ENCODE results near the gene NOL12.

Gene NOL12

DNA sequence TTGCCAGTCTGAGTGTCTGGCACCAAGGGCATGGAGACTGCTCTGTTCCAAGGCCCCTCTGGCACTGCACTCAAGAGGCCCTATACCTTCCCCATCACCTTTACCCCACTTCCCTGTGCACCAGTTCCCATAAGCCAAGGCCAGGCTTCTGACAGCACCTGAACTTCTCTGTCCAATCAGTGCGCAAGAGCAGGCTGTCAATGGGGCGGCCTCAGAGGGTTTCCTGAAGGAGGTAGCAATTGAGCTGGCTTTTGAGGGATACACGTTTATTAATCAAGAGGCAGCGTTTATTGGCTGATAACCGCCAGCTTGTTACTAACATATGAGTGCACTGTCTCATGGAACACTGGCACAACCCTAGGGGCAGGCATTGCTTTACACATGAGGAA, 44.6 kb upstream of the NOL12 start:
- H3K27ac ChIP-seq (ENCODE audit: low read depth, low read length, poor library complexity, severe bottlenecking), result peak overlapping the region; percentile 66
- H3K4me1 ChIP-seq (ENCODE audit: insufficient read depth, low read length, severe bottlenecking), result peaks cover 20% of the 10 kb centered on the region
- no peak overlapping the region for H3K4me3 ChIP-seq (ENCODE audit: low read depth, low read length, poor library complexity, severe bottlenecking)
- H3K9me3 ChIP-seq (ENCODE audit: low read length), result no peaks in the 10 kb centered on the region
- H2AFZ ChIP-seq (ENCODE audit: low read length), result no peak overlapping the region
- no peaks in the 10 kb centered on the region for H3K79me2 ChIP-seq (ENCODE audit: insufficient read depth, low read length)
- peak overlapping the region; percentile 87; the same call in 1 of the 2 replicates for H3K4me2 ChIP-seq (ENCODE audit: low read length)
- H3K36me3 ChIP-seq (ENCODE audit: insufficient read depth, low read length), result peaks cover 34% of the 10 kb centered on the region; the same call in 1 of the 2 replicates
- H4K20me1 ChIP-seq (ENCODE audit: insufficient read depth, low read length), result no peaks in the 10 kb centered on the region
- H3K9me2 ChIP-seq (ENCODE audit: low read depth, low read length), result no peaks in the 10 kb centered on the region
- H3K27me3 ChIP-seq (ENCODE audit: insufficient read depth, low read length), result no peaks in the 10 kb centered on the region
- no peak for TF ChIP-seq EZH2 (IDR thresholded peaks at IDR 0.05; ENCODE audit: borderline replicate concordance, low read length)
- TF ChIP-seq, protein P1, sequence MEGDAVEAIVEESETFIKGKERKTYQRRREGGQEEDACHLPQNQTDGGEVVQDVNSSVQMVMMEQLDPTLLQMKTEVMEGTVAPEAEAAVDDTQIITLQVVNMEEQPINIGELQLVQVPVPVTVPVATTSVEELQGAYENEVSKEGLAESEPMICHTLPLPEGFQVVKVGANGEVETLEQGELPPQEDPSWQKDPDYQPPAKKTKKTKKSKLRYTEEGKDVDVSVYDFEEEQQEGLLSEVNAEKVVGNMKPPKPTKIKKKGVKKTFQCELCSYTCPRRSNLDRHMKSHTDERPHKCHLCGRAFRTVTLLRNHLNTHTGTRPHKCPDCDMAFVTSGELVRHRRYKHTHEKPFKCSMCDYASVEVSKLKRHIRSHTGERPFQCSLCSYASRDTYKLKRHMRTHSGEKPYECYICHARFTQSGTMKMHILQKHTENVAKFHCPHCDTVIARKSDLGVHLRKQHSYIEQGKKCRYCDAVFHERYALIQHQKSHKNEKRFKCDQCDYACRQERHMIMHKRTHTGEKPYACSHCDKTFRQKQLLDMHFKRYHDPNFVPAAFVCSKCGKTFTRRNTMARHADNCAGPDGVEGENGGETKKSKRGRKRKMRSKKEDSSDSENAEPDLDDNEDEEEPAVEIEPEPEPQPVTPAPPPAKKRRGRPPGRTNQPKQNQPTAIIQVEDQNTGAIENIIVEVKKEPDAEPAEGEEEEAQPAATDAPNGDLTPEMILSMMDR (IDR thresholded peaks at IDR 0.05; ENCODE audit: low read length), result no peak
- H3F3A ChIP-seq (ENCODE audit: insufficient read depth, low read length), result peaks cover 3% of the 10 kb centered on the region; the same call in 1 of the 2 replicates
- no peak overlapping the region for H3K9ac ChIP-seq (ENCODE audit: low read length)

DNA sequence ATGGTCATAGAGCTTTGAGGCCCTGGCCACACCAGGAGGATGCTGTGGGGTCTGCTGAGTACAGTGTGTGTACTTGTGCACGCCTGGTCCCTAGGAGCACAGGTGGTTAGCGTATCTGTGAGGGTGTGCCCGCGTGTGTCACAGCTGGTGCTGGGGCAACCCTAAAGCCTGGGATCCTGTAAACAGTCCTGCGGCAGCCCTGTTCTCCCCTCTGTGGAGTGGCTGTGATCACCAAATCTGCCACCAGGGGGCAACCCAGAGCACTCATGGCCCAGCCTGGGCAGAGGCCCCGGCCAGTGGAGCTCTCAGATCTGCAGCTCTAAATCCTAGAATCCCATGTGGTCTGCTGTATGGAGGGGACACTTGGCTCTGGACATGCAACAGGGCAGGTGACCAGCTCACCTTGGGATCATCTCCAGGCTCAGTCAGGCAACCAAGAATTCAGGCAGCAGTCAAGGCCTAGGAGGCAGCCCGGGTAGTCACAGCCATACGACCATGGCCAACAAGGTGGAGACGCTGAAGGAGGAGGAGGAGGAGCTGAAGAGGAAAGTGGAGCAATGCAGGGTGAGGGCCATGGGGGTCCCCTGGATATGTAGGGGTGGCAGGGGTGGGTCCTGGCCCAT, 42.8 kb upstream of the NOL12 start:
- H3K36me3 ChIP-seq (ENCODE audit: insufficient read depth, low read length), result peaks cover 48% of the 10 kb centered on the region
- H3K9me3 ChIP-seq (ENCODE audit: low read length), result no peaks in the 10 kb centered on the region
- no peaks in the 10 kb centered on the region for H3K9me2 ChIP-seq (ENCODE audit: low read depth, low read length)
- H3K4me1 ChIP-seq (ENCODE audit: insufficient read depth, low read length, severe bottlenecking), result peaks cover 19% of the 10 kb centered on the region
- H3K27me3 ChIP-seq (ENCODE audit: insufficient read depth, low read length), result no peaks in the 10 kb centered on the region
- no peak overlapping the region for H3K27ac ChIP-seq (ENCODE audit: low read depth, low read length, poor library complexity, severe bottlenecking)
- TF ChIP-seq, protein P1 (IDR thresholded peaks at IDR 0.05; ENCODE audit: low read length), result peak; percentile 93
- TF ChIP-seq EZH2 (IDR thresholded peaks at IDR 0.05; ENCODE audit: borderline replicate concordance, low read length), result no peak
- H3K4me3 ChIP-seq (ENCODE audit: low read depth, low read length, poor library complexity, severe bottlenecking), result no peak overlapping the region
- no peak overlapping the region for H2AFZ ChIP-seq (ENCODE audit: low read length)
- H3K4me2 ChIP-seq (ENCODE audit: low read length), result no peak overlapping the region
- H3K79me2 ChIP-seq (ENCODE audit: insufficient read depth, low read length), result no peaks in the 10 kb centered on the region
- H3K9ac ChIP-seq (ENCODE audit: low read length), result no peak overlapping the region; the same call in 1 of the 2 replicates
- H3F3A ChIP-seq (ENCODE audit: insufficient read depth, low read length), result peaks cover 3% of the 10 kb centered on the region; the same call in 1 of the 2 replicates
- no peaks in the 10 kb centered on the region for H4K20me1 ChIP-seq (ENCODE audit: insufficient read depth, low read length)

DNA sequence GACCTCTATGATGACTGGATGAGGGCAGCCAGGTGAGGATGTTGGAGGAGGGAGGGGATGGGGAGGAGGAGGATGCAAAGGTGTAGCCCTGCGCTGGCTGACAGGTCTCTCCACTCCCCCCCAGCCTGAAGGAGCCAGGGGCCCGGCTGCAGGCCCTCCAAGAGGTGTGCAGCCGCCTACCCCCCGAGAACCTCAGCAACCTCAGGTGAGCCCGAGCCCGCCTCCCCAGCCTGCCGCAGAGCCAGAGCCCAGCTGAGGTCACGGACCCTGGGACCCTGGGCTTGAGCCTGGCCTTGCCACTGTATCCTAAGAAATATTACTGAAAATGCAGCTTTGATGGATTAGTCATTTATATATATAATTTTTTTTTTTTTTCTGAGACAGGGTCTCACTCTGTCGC, 38.8 kb upstream of the NOL12 start:
- no peaks in the 10 kb centered on the region for H3K79me2 ChIP-seq (ENCODE audit: insufficient read depth, low read length)
- peaks cover 76% of the 10 kb centered on the region for H3K36me3 ChIP-seq (ENCODE audit: insufficient read depth, low read length)
- no peak overlapping the region for H3K4me2 ChIP-seq (ENCODE audit: low read length)
- H3F3A ChIP-seq (ENCODE audit: insufficient read depth, low read length), result no peaks in the 10 kb centered on the region
- no peak overlapping the region for H3K4me3 ChIP-seq (ENCODE audit: low read depth, low read length, poor library complexity, severe bottlenecking)
- H4K20me1 ChIP-seq (ENCODE audit: insufficient read depth, low read length), result no peaks in the 10 kb centered on the region
- H3K9me3 ChIP-seq (ENCODE audit: low read length), result no peaks in the 10 kb centered on the region
- no peaks in the 10 kb centered on the region for H3K9me2 ChIP-seq (ENCODE audit: low read depth, low read length)
- no peak overlapping the region for H3K27ac ChIP-seq (ENCODE audit: low read depth, low read length, poor library complexity, severe bottlenecking)
- no peak for TF ChIP-seq EZH2 (IDR thresholded peaks at IDR 0.05; ENCODE audit: borderline replicate concordance, low read length)
- TF ChIP-seq, protein P1 (IDR thresholded peaks at IDR 0.05; ENCODE audit: low read length), result no peak
- no peaks in the 10 kb centered on the region for H3K4me1 ChIP-seq (ENCODE audit: insufficient read depth, low read length, severe bottlenecking)
- H3K27me3 ChIP-seq (ENCODE audit: insufficient read depth, low read length), result no peaks in the 10 kb centered on the region
- H2AFZ ChIP-seq (ENCODE audit: low read length), result no peak overlapping the region
- H3K9ac ChIP-seq (ENCODE audit: low read length), result no peak overlapping the region
